ENCODE measurements around the gene ASTN1.

Gene ASTN1

GRCh38 chr1:177181631-177182291 is 17.2 kb upstream of the ASTN1 start:
- peak overlapping the region; percentile 17 for H3K4me3 ChIP-seq (ENCODE audit: low read depth, low read length)
- TF ChIP-seq CTCF (IDR thresholded peaks at IDR 0.05; ENCODE audit: low read depth, low read length): peak; percentile 88
- in situ Hi-C loops (cut with HindIII; ENCODE audit: low sequenced_read_pairs): no loop called here
- DNase-seq (ENCODE audit: low read depth, low spot score): peak; percentile 45

- in situ Hi-C loops (cut with HindIII; ENCODE audit: low sequenced_read_pairs): no loop called here
- no peak for TF ChIP-seq CTCF (IDR thresholded peaks at IDR 0.05; ENCODE audit: low read depth, low read length)
- no peak for DNase-seq (ENCODE audit: low read depth, low spot score)
- peak overlapping the region; percentile 17 for H3K4me3 ChIP-seq (ENCODE audit: low read depth, low read length)
Observed at GRCh38 chr1:177181280-177181630, 16.7 kb upstream of the ASTN1 start.

GRCh38 chr1:177174921-177175634 is 10.6 kb upstream of the ASTN1 start:
- no peak overlapping the region for H3K4me3 ChIP-seq (ENCODE audit: low read depth, low read length)
- in situ Hi-C loops (cut with HindIII; ENCODE audit: low sequenced_read_pairs): no loop called here
- no peak for DNase-seq (ENCODE audit: low read depth, low spot score)
- no peak for TF ChIP-seq CTCF (IDR thresholded peaks at IDR 0.05; ENCODE audit: low read depth, low read length)

- TF ChIP-seq CTCF (IDR thresholded peaks at IDR 0.05; ENCODE audit: low read depth, low read length): no peak
- no peak for DNase-seq (ENCODE audit: low read depth, low spot score)
- H3K4me3 ChIP-seq (ENCODE audit: low read depth, low read length): no peak overlapping the region
- in situ Hi-C loops (cut with HindIII; ENCODE audit: low sequenced_read_pairs): no loop called here
Observed at GRCh38 chr1:177173976-177174375, 9.5 kb upstream of the ASTN1 start.

- H3K4me3 ChIP-seq (ENCODE audit: low read depth, low read length): no peak overlapping the region
- no peak for TF ChIP-seq CTCF (IDR thresholded peaks at IDR 0.05; ENCODE audit: low read depth, low read length)
- DNase-seq (ENCODE audit: low read depth, low spot score): no peak
- in situ Hi-C loops (cut with HindIII; ENCODE audit: low sequenced_read_pairs): no loop called here
Observed at GRCh38 chr1:177172866-177173265, 8.4 kb upstream of the ASTN1 start.

GRCh38 chr1:177172272-177172671 is 7.8 kb upstream of the ASTN1 start:
- no peak for DNase-seq (ENCODE audit: low read depth, low spot score)
- H3K4me3 ChIP-seq (ENCODE audit: low read depth, low read length): no peak overlapping the region
- in situ Hi-C loops (cut with HindIII; ENCODE audit: low sequenced_read_pairs): no loop called here
- TF ChIP-seq CTCF (IDR thresholded peaks at IDR 0.05; ENCODE audit: low read depth, low read length): no peak

All from astrocyte of the spinal cord (primary cell).